CD4-positive, alpha-beta T cell treated with Interferon gamma for 1 hour (primary cell): Measurements from ENCODE around the gene DOCK1.
"Not testable (repeated sequence)": the region's sequence is repeated elsewhere in the genome, so short reads cannot be mapped to it uniquely, and the experiment has no call there.

Source experiments
- DNase-seq: peaks from one replicate; pipeline ENCODE4 v3.0.0-alpha.2; 2020

Gene DOCK1

GRCh38 chr10:126904818-126905701, at the start of gene DOCK1:
DOCK1 (plus strand) TSS chr10:126905428; CDS start chr10:126905518, 90 bp downstream.
- no peak for DNase-seq

GRCh38 chr10:126857178-126857806, 47.9 kb upstream of the DOCK1 start:
- no peak for DNase-seq

- no peak for DNase-seq
Observed at GRCh38 chr10:126867567-126868365, 37.5 kb upstream of the DOCK1 start.

- no peak for DNase-seq
Observed at GRCh38 chr10:126868371-126868770, 36.9 kb upstream of the DOCK1 start.

- no peak for DNase-seq
Observed at GRCh38 chr10:126872135-126872534, 33.1 kb upstream of the DOCK1 start.

- no peak for DNase-seq
Observed at GRCh38 chr10:126872768-126873167, 32.5 kb upstream of the DOCK1 start.

- DNase-seq: no peak
Observed at GRCh38 chr10:126876456-126876855, 28.8 kb upstream of the DOCK1 start.

GRCh38 chr10:126877390-126877789, 27.8 kb upstream of the DOCK1 start:
- DNase-seq: no peak

- no peak for DNase-seq
Observed at GRCh38 chr10:126878594-126878993, 26.6 kb upstream of the DOCK1 start.

- DNase-seq: no peak
Observed at GRCh38 chr10:126880926-126881325, 24.3 kb upstream of the DOCK1 start.

- not testable (repeated sequence) for DNase-seq
Observed at GRCh38 chr10:126882055-126882454, 23.2 kb upstream of the DOCK1 start.

- DNase-seq: not testable (repeated sequence)
Observed at GRCh38 chr10:126888436-126888835, 16.8 kb upstream of the DOCK1 start.

- DNase-seq: no peak
Observed at GRCh38 chr10:126889421-126889820, 15.8 kb upstream of the DOCK1 start.

- DNase-seq: not testable (repeated sequence)
Observed at GRCh38 chr10:126890797-126891196, 14.4 kb upstream of the DOCK1 start.

GRCh38 chr10:126892226-126893175, 12.7 kb upstream of the DOCK1 start:
- DNase-seq: no peak

- no peak for DNase-seq
Observed at GRCh38 chr10:126893206-126893605, 12.0 kb upstream of the DOCK1 start.

GRCh38 chr10:126893841-126894240, 11.4 kb upstream of the DOCK1 start:
- no peak for DNase-seq

- no peak for DNase-seq
Observed at GRCh38 chr10:126895214-126895781, 9.9 kb upstream of the DOCK1 start.

- DNase-seq: no peak
Observed at GRCh38 chr10:126898460-126898859, 6.8 kb upstream of the DOCK1 start.

GRCh38 chr10:126899529-126899928, 5.7 kb upstream of the DOCK1 start:
- DNase-seq: not testable (repeated sequence)

- DNase-seq: no peak
Observed at GRCh38 chr10:126902157-126902556, 3.1 kb upstream of the DOCK1 start.
